ENCODE measurements around the gene RNGTT.

RNGTT gene

GRCh38 chr6:88702956-88703556 is 260.4 kb downstream of the RNGTT start:
- no peak overlapping the region for H3K4me3 ChIP-seq (ENCODE audit: low read length)
- DNase-seq (ENCODE audit: low read depth), result no peak
- TF ChIP-seq, protein P1, sequence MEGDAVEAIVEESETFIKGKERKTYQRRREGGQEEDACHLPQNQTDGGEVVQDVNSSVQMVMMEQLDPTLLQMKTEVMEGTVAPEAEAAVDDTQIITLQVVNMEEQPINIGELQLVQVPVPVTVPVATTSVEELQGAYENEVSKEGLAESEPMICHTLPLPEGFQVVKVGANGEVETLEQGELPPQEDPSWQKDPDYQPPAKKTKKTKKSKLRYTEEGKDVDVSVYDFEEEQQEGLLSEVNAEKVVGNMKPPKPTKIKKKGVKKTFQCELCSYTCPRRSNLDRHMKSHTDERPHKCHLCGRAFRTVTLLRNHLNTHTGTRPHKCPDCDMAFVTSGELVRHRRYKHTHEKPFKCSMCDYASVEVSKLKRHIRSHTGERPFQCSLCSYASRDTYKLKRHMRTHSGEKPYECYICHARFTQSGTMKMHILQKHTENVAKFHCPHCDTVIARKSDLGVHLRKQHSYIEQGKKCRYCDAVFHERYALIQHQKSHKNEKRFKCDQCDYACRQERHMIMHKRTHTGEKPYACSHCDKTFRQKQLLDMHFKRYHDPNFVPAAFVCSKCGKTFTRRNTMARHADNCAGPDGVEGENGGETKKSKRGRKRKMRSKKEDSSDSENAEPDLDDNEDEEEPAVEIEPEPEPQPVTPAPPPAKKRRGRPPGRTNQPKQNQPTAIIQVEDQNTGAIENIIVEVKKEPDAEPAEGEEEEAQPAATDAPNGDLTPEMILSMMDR (conservative IDR thresholded peaks at IDR 0.05; ENCODE audit: low read length), result no peak

- TF ChIP-seq, protein P1 (conservative IDR thresholded peaks at IDR 0.05; ENCODE audit: low read length), result no peak
- no peak for DNase-seq (ENCODE audit: low read depth)
- no peak overlapping the region for H3K4me3 ChIP-seq (ENCODE audit: low read length)
These were observed 264.8 kb downstream of the RNGTT start for GRCh38 chr6:88698661-88699060.

GRCh38 chr6:88695937-88696336 is 267.5 kb downstream of the RNGTT start:
- DNase-seq (ENCODE audit: low read depth), result no peak
- H3K4me3 ChIP-seq (ENCODE audit: low read length), result no peak overlapping the region
- TF ChIP-seq, protein P1 (conservative IDR thresholded peaks at IDR 0.05; ENCODE audit: low read length), result no peak

- TF ChIP-seq, protein P1 (conservative IDR thresholded peaks at IDR 0.05; ENCODE audit: low read length), result no peak
- no peak overlapping the region for H3K4me3 ChIP-seq (ENCODE audit: low read length)
- no peak for DNase-seq (ENCODE audit: low read depth)
These were observed 279.7 kb downstream of the RNGTT start for GRCh38 chr6:88683734-88684133.

GRCh38 chr6:88680654-88681053 is 282.8 kb downstream of the RNGTT start:
- no peak overlapping the region for H3K4me3 ChIP-seq (ENCODE audit: low read length)
- TF ChIP-seq, protein P1 (conservative IDR thresholded peaks at IDR 0.05; ENCODE audit: low read length), result no peak
- peak; percentile 23 for DNase-seq (ENCODE audit: low read depth)

- no peak for DNase-seq (ENCODE audit: low read depth)
- H3K4me3 ChIP-seq (ENCODE audit: low read length), result no peak overlapping the region
- TF ChIP-seq, protein P1 (conservative IDR thresholded peaks at IDR 0.05; ENCODE audit: low read length), result no peak
These were observed 283.6 kb downstream of the RNGTT start for GRCh38 chr6:88679841-88680240.

DNA sequence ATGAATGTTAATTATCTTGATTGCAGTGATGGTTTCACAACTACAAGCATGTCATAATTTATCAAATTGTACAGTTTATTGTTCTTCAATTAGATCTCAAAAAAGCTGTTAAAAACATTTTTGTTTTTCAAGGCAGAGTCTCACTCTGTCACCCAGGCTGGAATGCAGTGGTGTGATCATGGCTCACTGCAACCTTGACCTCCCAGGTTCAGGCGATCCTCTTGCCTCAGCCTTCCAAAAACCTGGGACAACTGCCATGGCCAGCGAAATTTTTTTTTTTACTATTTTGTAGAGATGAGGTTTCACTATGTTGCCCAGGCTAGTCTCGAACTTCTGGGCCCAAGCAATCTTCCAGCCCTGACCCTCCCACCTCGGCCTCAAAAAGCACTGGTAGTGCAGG is 286.1 kb downstream of the RNGTT start:
- no peak for DNase-seq (ENCODE audit: low read depth)

More for the DNA sequence above, 286.1 kb downstream of the RNGTT start:
- TF ChIP-seq, protein P1 (conservative IDR thresholded peaks at IDR 0.05; ENCODE audit: low read length), result no peak
- H3K4me3 ChIP-seq (ENCODE audit: low read length), result no peak overlapping the region
